H9 (cell line): ENCODE measurements around the gene SAP30L. TPM values are rescaled to one million over a fixed set of nuclear protein-coding genes. Genes with fewer than 3 reads are reported as not detected.

Experiments
- DNase-seq: peaks from one replicate; pipeline ENCODE4 v3.0.0-alpha.2; 2017
- H2AFZ ChIP-seq: one replicate; pipeline ENCODE4 v1.6.1; 2013; ENCODE audit warnings: mild to moderate bottlenecking, low read length, control low read depth, moderate library complexity
- H2AK5ac ChIP-seq: 2 replicates; pipeline ENCODE4 v1.6.1; 2013; ENCODE audit warnings: low read length, control low read depth, mixed read lengths; ENCODE audit not compliant: insufficient read length
- H2BK120ac ChIP-seq: one replicate; pipeline ENCODE4 v1.6.1; 2013; ENCODE audit warnings: low read depth, mild to moderate bottlenecking, low read length, control low read depth, inconsistent platforms; ENCODE audit not compliant: poor library complexity, severe bottlenecking
- H2BK12ac ChIP-seq: 2 replicates; pipeline ENCODE4 v1.6.1; 2013; ENCODE audit warnings: low read length, control low read depth, mixed read lengths, low read depth; ENCODE audit not compliant: insufficient read length
- H2BK15ac ChIP-seq: 2 replicates; pipeline ENCODE4 v1.6.1; 2013; ENCODE audit warnings: low read depth, low read length, control low read depth
- H2BK20ac ChIP-seq: one replicate; pipeline ENCODE4 v1.6.1; 2013; ENCODE audit warnings: low read depth, mild to moderate bottlenecking, low read length, control low read depth, inconsistent platforms; ENCODE audit not compliant: poor library complexity, severe bottlenecking
- H2BK5ac ChIP-seq: 2 replicates; pipeline ENCODE4 v1.6.1; 2013; ENCODE audit warnings: low read length, control low read depth, mixed read lengths; ENCODE audit not compliant: insufficient read length
- H3K14ac ChIP-seq: 2 replicates; pipeline ENCODE4 v1.6.1; 2013; ENCODE audit warnings: low read length, control low read depth; ENCODE audit not compliant: insufficient read depth
- H3K18ac ChIP-seq: 2 replicates; pipeline ENCODE4 v1.6.1; 2013; ENCODE audit warnings: low read depth, mild to moderate bottlenecking, mixed read lengths, low read length, control low read depth; ENCODE audit not compliant: insufficient read length
- H3K23ac ChIP-seq: 2 replicates; pipeline ENCODE4 v1.6.1; 2013; ENCODE audit warnings: low read length, control low read depth, mixed read lengths, low read depth; ENCODE audit not compliant: insufficient read length
- H3K23me2 ChIP-seq: 2 replicates; pipeline ENCODE4 v1.6.1; 2013; ENCODE audit warnings: low read depth, mild to moderate bottlenecking, mixed read lengths, low read length, control low read depth; ENCODE audit not compliant: insufficient read length, poor library complexity, severe bottlenecking
- H3K27ac ChIP-seq: 2 replicates; pipeline ENCODE4 v1.5.1; 2013; ENCODE audit warnings: low read length, control low read depth, mixed read lengths, low read depth; ENCODE audit not compliant: insufficient read length
- H3K27me3 ChIP-seq: 2 replicates; pipeline ENCODE4 v1.6.1; 2013; ENCODE audit warnings: low read length, control low read depth, inconsistent platforms; ENCODE audit not compliant: insufficient read depth
- H3K4ac ChIP-seq: 2 replicates; pipeline ENCODE4 v1.6.1; 2013; ENCODE audit warnings: low read depth, mild to moderate bottlenecking, control low read depth, inconsistent platforms, low read length, moderate library complexity
- H3K4me1 ChIP-seq: 2 replicates; pipeline ENCODE4 v1.6.1; 2013; ENCODE audit warnings: low read length, control low read depth, inconsistent platforms; ENCODE audit not compliant: insufficient read depth
- H3K4me2 ChIP-seq: 2 replicates; pipeline ENCODE4 v1.6.1; 2013; ENCODE audit warnings: low read length, control low read depth, mixed read lengths; ENCODE audit not compliant: insufficient read length, insufficient read depth
- H3K56ac ChIP-seq: 2 replicates; pipeline ENCODE4 v1.6.1; 2013; ENCODE audit warnings: low read depth, mild to moderate bottlenecking, mixed read lengths, low read length, control low read depth; ENCODE audit not compliant: insufficient read length
- H3K79me1 ChIP-seq: 2 replicates; pipeline ENCODE4 v1.6.1; 2013; ENCODE audit warnings: low read depth, mild to moderate bottlenecking, moderate library complexity, low read length, control low read depth, inconsistent platforms; ENCODE audit not compliant: insufficient read depth, poor library complexity, severe bottlenecking
- H3K79me2 ChIP-seq: 2 replicates; pipeline ENCODE4 v1.6.1; 2013; ENCODE audit warnings: low read length, control low read depth, inconsistent platforms; ENCODE audit not compliant: insufficient read depth
- H3K9ac ChIP-seq: 2 replicates; pipeline ENCODE4 v1.6.1; 2013; ENCODE audit warnings: low read length, control low read depth, mixed read lengths; ENCODE audit not compliant: insufficient read length; ENCODE audit errors: extremely low read depth
- H3K9me3 ChIP-seq: one replicate; pipeline ENCODE4 v1.6.1; 2013; ENCODE audit warnings: low read depth, low read length, inconsistent platforms; ENCODE audit not compliant: control insufficient read depth
- H3T11ph ChIP-seq: one replicate; pipeline ENCODE4 v1.6.1; 2013; ENCODE audit warnings: mild to moderate bottlenecking, low read length, control low read depth, inconsistent platforms
- H4K20me1 ChIP-seq: one replicate; pipeline ENCODE4 v1.6.1; 2013; ENCODE audit not compliant: control insufficient read depth, insufficient read length, insufficient read depth
- H4K5ac ChIP-seq: 2 replicates; pipeline ENCODE4 v1.6.1; 2013; ENCODE audit warnings: low read depth, mild to moderate bottlenecking, mixed read lengths, low read length, control low read depth; ENCODE audit not compliant: insufficient read length
- H4K8ac ChIP-seq: replicated peaks from 2 replicates; pipeline ENCODE4 v1.6.1; 2013; ENCODE audit warnings: low read length, control low read depth, mixed read lengths, low read depth; ENCODE audit not compliant: insufficient read length
- H4K91ac ChIP-seq: 2 replicates; pipeline ENCODE4 v1.6.1; 2013; ENCODE audit warnings: low read depth, mild to moderate bottlenecking, moderate library complexity, mixed read lengths, low read length, control low read depth; ENCODE audit not compliant: insufficient read length
- H3K27ac Mint-ChIP-seq, 3 experiments: 2 replicates in 2 of 3; 3 replicates in 1 of 3; pipeline ENCODE4 v1.8.0; 2020 to 2021; ENCODE audit warnings: mixed read lengths in 3 of 3, mild to moderate bottlenecking in 1 of 3, moderate library complexity in 1 of 3
- H3K27me3 Mint-ChIP-seq: 2 replicates; pipeline ENCODE4 v1.8.0; 2021; ENCODE audit warnings: low read depth, mild to moderate bottlenecking, moderate library complexity, mixed read lengths
- H3K36me3 Mint-ChIP-seq, 3 experiments: 2 replicates in 2 of 3; 3 replicates in 1 of 3; pipeline ENCODE4 v1.8.0; 2020 to 2021; ENCODE audit warnings: low read depth in 3 of 3, mixed read lengths in 3 of 3; ENCODE audit not compliant: insufficient read depth in 1 of 3
- H3K4me1 Mint-ChIP-seq, 2 experiments: 2 replicates each; pipeline ENCODE4 v1.8.0; 2020; ENCODE audit warnings: mixed read lengths in 2 of 2
- H3K4me3 Mint-ChIP-seq, 2 experiments: 2 replicates in 1 of 2; 3 replicates in 1 of 2; pipeline ENCODE4 v1.8.0; 2020 to 2021; ENCODE audit warnings: mild to moderate bottlenecking in 2 of 2, mixed read lengths in 2 of 2, moderate library complexity in 1 of 2
- H3K9me3 Mint-ChIP-seq, 2 experiments: 2 replicates in 1 of 2; 3 replicates in 1 of 2; pipeline ENCODE4 v1.8.0; 2020; ENCODE audit warnings: mild to moderate bottlenecking in 2 of 2, mixed read lengths in 2 of 2, moderate library complexity in 1 of 2
- CTCF ChIP-seq: fragments of 200-600 bp; sonication (generic); conservative IDR thresholded peaks from 3 replicates; pipeline ENCODE4 v1.8.0; 2021; ENCODE audit warnings: antibody characterized with exemption, mild to moderate bottlenecking
- WGBS: extraction: QIAGEN DNeasy Blood & Tissue Kit; methylation state at CpG from one replicate; pipeline ENCODE4 v1.1.7; 2013; ENCODE audit warnings: missing lambda C conversion rate, low lambda C conversion rate, mixed read lengths; ENCODE audit not compliant: insufficient read length; ENCODE audit errors: extremely low coverage; 5-methylcytosine and 5-hydroxymethylcytosine counted together
- total RNA-seq: library from RNA; stranded (reverse); gene quantifications from 2 replicates; pipeline ENCODE4 v1.2.1, GENCODE V29; 2021

Gene SAP30L
- total RNA-seq, 1 experiment from 2014 or later, result 25.0 TPM

GRCh38 chr5:154401931-154402330 is 43.9 kb upstream of the SAP30L start:
- Histone ChIP-seq H3K23me2 (no peaks in the 10 kb centered on the region), H3K79me1 (no peaks in the 10 kb centered on the region), H3K56ac (no peak overlapping the region), H3K14ac (no peak overlapping the region), H4K5ac (no peak overlapping the region), H3K27me3 (no peaks in the 10 kb centered on the region), H3K27ac (no peak overlapping the region), H3K4me1 (no peaks in the 10 kb centered on the region), H3T11ph (no peak overlapping the region), H3K79me2 (no peaks in the 10 kb centered on the region), H3K4ac (no peak overlapping the region), H4K20me1 (no peaks in the 10 kb centered on the region), H2BK12ac (no peak overlapping the region), H4K8ac (no peak overlapping the region), H3K9me3 (no peaks in the 10 kb centered on the region), H2BK20ac (no peak overlapping the region), H2BK5ac (no peak overlapping the region), H3K18ac (no peak overlapping the region), H2AFZ (no peak overlapping the region), H2BK120ac (no peak overlapping the region), H3K9ac (no peak overlapping the region), H3K4me2 (no peak overlapping the region), H2BK15ac (no peak overlapping the region), H3K23ac (no peak overlapping the region), H2AK5ac (no peak overlapping the region), H4K91ac (no peak overlapping the region)
- Mint-ChIP-seq H3K9me3 (no peaks in the 10 kb centered on the region), H3K27ac (no peak overlapping the region), H3K4me1 (peaks cover 17 to 22% of the 10 kb centered on the region in 2 experiments), H3K36me3 (peaks cover 0 to 1% (median 0%) of the 10 kb centered on the region in 3 experiments; a peak in 1 of 7 replicates), H3K4me3 (no peak overlapping the region; a peak in 1 of 5 replicates), H3K27me3 (no peaks in the 10 kb centered on the region)
- WGBS, result no CpG with 5 or more reads among the region's 9 CpGs
- DNase-seq, result no peak
- TF ChIP-seq CTCF, result no peak
